Embryonic facial prominence (tissue), 1 donor: Measurements from ENCODE around the gene TTYH1.

Experiments used
- DNase-seq: peaks from one replicate; pipeline ENCODE4 v3.0.0-alpha.2; 2016; ENCODE audit errors: extremely low spot score

TTYH1 gene

GRCh38 chr19:54478677-54479266 is 63.5 kb downstream of the TTYH1 start:
- DNase-seq = no peak

GRCh38 chr19:54480051-54480450 is 64.8 kb downstream of the TTYH1 start:
- no peak for DNase-seq

DNA sequence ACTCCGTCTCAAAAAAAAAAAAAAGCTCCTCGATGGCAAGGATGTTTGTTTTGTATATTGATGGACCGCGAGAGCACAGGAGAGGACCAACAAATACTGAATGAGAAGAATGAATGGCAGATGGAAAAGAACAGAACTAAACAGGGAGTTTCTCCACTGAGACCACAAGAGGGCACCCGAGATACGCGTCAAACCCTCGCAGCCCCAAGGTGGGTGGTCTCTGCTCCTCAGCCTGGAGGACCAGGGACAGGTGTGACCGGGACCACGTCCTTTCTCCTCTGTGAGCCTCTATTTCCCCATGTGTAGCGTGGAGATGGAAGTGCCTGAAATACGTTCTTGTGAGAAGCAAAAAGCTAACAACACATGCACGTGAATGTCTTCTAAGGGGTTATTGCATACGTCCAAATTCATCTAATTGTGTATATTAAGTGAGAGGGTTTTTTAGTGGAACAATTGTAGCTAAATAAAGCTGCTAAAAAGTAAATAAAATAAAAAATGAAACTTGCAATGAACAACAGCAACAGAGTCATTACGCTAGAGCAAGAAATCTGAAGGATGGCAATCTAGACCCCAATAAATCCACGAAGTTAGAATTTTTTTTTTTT is 66.2 kb downstream of the TTYH1 start:
- no peak for DNase-seq

DNA sequence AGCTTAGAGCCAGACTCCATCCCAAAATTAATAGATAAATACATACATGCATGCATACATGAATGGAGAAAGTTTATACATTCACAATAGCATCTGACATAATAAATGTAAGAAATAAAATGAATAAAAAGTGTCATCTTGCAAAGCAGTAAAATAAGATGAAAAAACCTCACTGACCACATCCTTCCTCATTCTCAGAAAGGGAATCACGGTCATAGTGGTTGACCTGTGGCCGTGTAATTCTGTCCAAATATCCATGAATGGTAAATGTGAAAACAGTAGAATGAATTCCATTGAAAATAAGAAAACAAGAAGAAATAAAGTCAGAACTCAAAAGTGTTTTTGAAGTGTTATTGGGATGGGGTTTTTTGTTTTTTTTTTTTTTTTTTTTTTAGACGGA is 67.6 kb downstream of the TTYH1 start:
- DNase-seq = no peak

- DNase-seq = no peak
These were observed 69.2 kb downstream of the TTYH1 start for GRCh38 chr19:54484451-54484850.

DNA sequence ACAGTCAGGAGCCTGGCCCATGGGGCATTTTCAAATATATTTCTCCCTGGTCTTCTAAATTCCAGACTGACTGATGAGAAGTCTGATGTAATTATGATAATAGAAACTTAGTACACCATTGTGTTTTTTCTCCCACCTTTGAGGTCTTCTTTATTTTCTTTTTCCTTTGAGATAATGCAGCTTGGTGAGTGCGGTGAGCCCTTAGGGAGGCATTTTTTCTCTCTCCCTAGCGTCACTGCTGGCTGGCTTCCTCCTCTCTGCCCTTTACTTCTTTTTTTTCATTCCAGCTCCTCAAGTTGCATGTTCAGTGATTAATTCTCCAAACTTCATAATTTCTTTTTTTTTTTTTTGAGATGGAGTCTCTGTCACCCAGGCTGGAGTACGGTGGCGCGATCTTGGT is 70.6 kb downstream of the TTYH1 start:
- DNase-seq = no peak
